GM23338 (cell line): Measurements from ENCODE around the gene SLC9C1. TPM values are rescaled to one million over a fixed set of nuclear protein-coding genes. Genes with fewer than 3 reads are reported as not detected.

Experiments
- ATAC-seq: fragments of 200-7000 bp; cut with Tn5 transposase; 3 replicates; pipeline ENCODE4 v1.9.1; 2020
- DNase-seq: peaks from one replicate; pipeline ENCODE4 v3.0.0-alpha.2; 2015; ENCODE audit warnings: low spot score
- H2AFZ ChIP-seq: fragments of 200-600 bp; sonication (generic); 2 replicates; pipeline ENCODE4 v1.8.0; 2016; ENCODE audit warnings: antibody characterized with exemption, mild to moderate bottlenecking, moderate library complexity
- H3F3A ChIP-seq: fragments of 200-600 bp; sonication (generic); replicated peaks from 2 replicates; pipeline ENCODE4 v1.8.0; 2017; ENCODE audit warnings: antibody characterized with exemption, mixed run types, low read depth
- H3K27ac ChIP-seq: fragments of 200-600 bp; sonication (generic); 2 replicates; pipeline ENCODE4 v1.6.1; 2016; ENCODE audit warnings: low read depth
- H3K27me3 ChIP-seq: fragments of 200-600 bp; sonication (generic); 2 replicates; pipeline ENCODE4 v1.8.0; 2016; ENCODE audit warnings: mild to moderate bottlenecking, mixed run types, moderate library complexity; ENCODE audit not compliant: insufficient read depth
- H3K36me3 ChIP-seq: fragments of 200-600 bp; sonication (generic); 2 replicates; pipeline ENCODE4 v1.8.0; 2016; ENCODE audit warnings: mild to moderate bottlenecking; ENCODE audit not compliant: insufficient read depth
- H3K4me1 ChIP-seq: fragments of 200-600 bp; sonication (generic); 2 replicates; pipeline ENCODE4 v1.8.0; 2016; ENCODE audit warnings: mild to moderate bottlenecking, moderate library complexity; ENCODE audit not compliant: insufficient read depth
- H3K4me2 ChIP-seq: fragments of 200-600 bp; sonication (generic); 2 replicates; pipeline ENCODE4 v1.7.1; 2017; ENCODE audit warnings: mixed run types
- H3K4me3 ChIP-seq: fragments of 200-600 bp; sonication (generic); 2 replicates; pipeline ENCODE4 v1.6.1; 2016; ENCODE audit warnings: mixed run types
- H3K79me2 ChIP-seq: fragments of 200-600 bp; sonication (generic); replicated peaks from 2 replicates; pipeline ENCODE4 v1.8.0; 2017; ENCODE audit warnings: mild to moderate bottlenecking; ENCODE audit not compliant: insufficient read depth
- H3K9me2 ChIP-seq: fragments of 200-600 bp; sonication (generic); 2 replicates; pipeline ENCODE4 v1.8.0; 2017; ENCODE audit not compliant: insufficient read depth
- H4K20me1 ChIP-seq: fragments of 200-600 bp; sonication (generic); replicated peaks from 2 replicates; pipeline ENCODE4 v1.8.0; 2017; ENCODE audit warnings: mild to moderate bottlenecking; ENCODE audit not compliant: insufficient read depth
- H3K27ac Mint-ChIP-seq: 2 replicates; pipeline ENCODE4 v1.8.0; 2020; ENCODE audit warnings: inconsistent platforms, mild to moderate bottlenecking, moderate library complexity, mixed read lengths
- H3K27me3 Mint-ChIP-seq: 3 replicates; pipeline ENCODE4 v1.8.0; 2022; ENCODE audit warnings: low read depth, mild to moderate bottlenecking, moderate library complexity, mixed read lengths, inconsistent platforms; ENCODE audit not compliant: insufficient read depth, poor library complexity
- H3K36me3 Mint-ChIP-seq: 3 replicates; pipeline ENCODE4 v1.8.0; 2021; ENCODE audit warnings: low read depth, mild to moderate bottlenecking, inconsistent platforms, moderate library complexity, mixed read lengths
- H3K4me1 Mint-ChIP-seq: 3 replicates; pipeline ENCODE4 v1.8.0; 2020; ENCODE audit warnings: mild to moderate bottlenecking, inconsistent platforms, mixed read lengths
- H3K4me3 Mint-ChIP-seq: 3 replicates; pipeline ENCODE4 v1.8.0; 2021; ENCODE audit warnings: moderate library complexity, mild to moderate bottlenecking, inconsistent platforms, mixed read lengths
- H3K9me3 Mint-ChIP-seq: 3 replicates; pipeline ENCODE4 v1.8.0; 2020; ENCODE audit warnings: moderate library complexity, mild to moderate bottlenecking, inconsistent platforms, mixed read lengths
- CREB1 ChIP-seq: fragments of 250-450 bp; sonication (Bioruptor Pico); IDR thresholded peaks from 2 replicates; pipeline ENCODE4 v1.5.0; 2020; ENCODE audit warnings: low read depth, mild to moderate bottlenecking, moderate library complexity
- EZH2 ChIP-seq: fragments of 200-600 bp; sonication (generic); IDR thresholded peaks from one replicate; pipeline ENCODE4 v1.8.0; 2017; ENCODE audit warnings: antibody characterized with exemption, mild to moderate bottlenecking, low read depth; ENCODE audit not compliant: unreplicated experiment
- EZH2phosphoT487 ChIP-seq: fragments of 200-600 bp; sonication (generic); IDR thresholded peaks from one replicate; pipeline ENCODE4 v1.8.1; 2018; ENCODE audit warnings: antibody characterized with exemption; ENCODE audit not compliant: unreplicated experiment
- JUNB ChIP-seq: IDR thresholded peaks from one replicate; pipeline ENCODE4 v1.6.1; 2016; ENCODE audit warnings: antibody characterized with exemption; ENCODE audit not compliant: unreplicated experiment
- NANOG ChIP-seq: IDR thresholded peaks from 2 replicates; pipeline ENCODE4 v1.6.1; 2016; ENCODE audit warnings: antibody characterized with exemption, borderline replicate concordance
- POLR2AphosphoS5 ChIP-seq: IDR thresholded peaks from 2 replicates; pipeline ENCODE4 v1.6.1; 2016; ENCODE audit warnings: antibody characterized with exemption, low read depth
- STAT1 ChIP-seq: IDR thresholded peaks from one replicate; pipeline ENCODE4 v1.6.1; 2016; ENCODE audit warnings: antibody characterized with exemption; ENCODE audit not compliant: unreplicated experiment
- ZNF114 ChIP-seq: fragments of 250-450 bp; sonication (Bioruptor Pico); IDR thresholded peaks from 2 replicates; pipeline ENCODE4 v1.5.0; 2020; ENCODE audit warnings: mild to moderate bottlenecking, moderate library complexity
- ZNF331 ChIP-seq: fragments of 250-450 bp; sonication (Bioruptor Pico); IDR thresholded peaks from 2 replicates; pipeline ENCODE4 v1.5.0; 2020; ENCODE audit warnings: low read depth, mild to moderate bottlenecking, moderate library complexity
- polyA plus RNA-seq: library from polyadenylated mRNA; unstranded; fragments of >200 nt; fragmentation: Nextera tagmentation; extraction: Ambion mirVana; gene quantifications from 2 replicates; pipeline ENCODE4 v1.2.1, GENCODE V29; 2016
- total RNA-seq: library from RNA; depleted of rRNA; stranded (reverse); fragments of >200 nt; shearing (Covaris generic); gene quantifications from 2 replicates; pipeline ENCODE4 v1.2.3, GENCODE V29; 2014
- TF ChIP-seq, protein P1 (sequence below): IDR thresholded peaks from 2 replicates; pipeline ENCODE4 v1.6.1; 2016; ENCODE audit warnings: antibody characterized with exemption
- TF ChIP-seq, protein P2 (sequence below): IDR thresholded peaks from one replicate; pipeline ENCODE4 v1.6.1; 2018; ENCODE audit warnings: antibody characterized with exemption; ENCODE audit not compliant: unreplicated experiment
- TF ChIP-seq, protein P3 (sequence below): fragments of 250-450 bp; sonication (Bioruptor Pico); IDR thresholded peaks from 2 replicates; pipeline ENCODE4 v1.5.0; 2020; ENCODE audit warnings: mild to moderate bottlenecking, moderate library complexity
- TF ChIP-seq, protein P4 (sequence below), 2 experiments: fragments of 200-600 bp in 1 of 2; sonication (generic) in 1 of 2; conservative IDR thresholded peaks; 2 replicates each; pipeline versions ENCODE4 v1.5.1 to v1.6.1; 2016 to 2017; ENCODE audit warnings: antibody characterized with exemption in 2 of 2, low read depth in 2 of 2, mild to moderate bottlenecking in 2 of 2, moderate library complexity in 1 of 2

SLC9C1 gene
- total and polyA plus RNA-seq, 2 experiments from 2014 or later, result 0.97 to 1.8 TPM

DNA sequence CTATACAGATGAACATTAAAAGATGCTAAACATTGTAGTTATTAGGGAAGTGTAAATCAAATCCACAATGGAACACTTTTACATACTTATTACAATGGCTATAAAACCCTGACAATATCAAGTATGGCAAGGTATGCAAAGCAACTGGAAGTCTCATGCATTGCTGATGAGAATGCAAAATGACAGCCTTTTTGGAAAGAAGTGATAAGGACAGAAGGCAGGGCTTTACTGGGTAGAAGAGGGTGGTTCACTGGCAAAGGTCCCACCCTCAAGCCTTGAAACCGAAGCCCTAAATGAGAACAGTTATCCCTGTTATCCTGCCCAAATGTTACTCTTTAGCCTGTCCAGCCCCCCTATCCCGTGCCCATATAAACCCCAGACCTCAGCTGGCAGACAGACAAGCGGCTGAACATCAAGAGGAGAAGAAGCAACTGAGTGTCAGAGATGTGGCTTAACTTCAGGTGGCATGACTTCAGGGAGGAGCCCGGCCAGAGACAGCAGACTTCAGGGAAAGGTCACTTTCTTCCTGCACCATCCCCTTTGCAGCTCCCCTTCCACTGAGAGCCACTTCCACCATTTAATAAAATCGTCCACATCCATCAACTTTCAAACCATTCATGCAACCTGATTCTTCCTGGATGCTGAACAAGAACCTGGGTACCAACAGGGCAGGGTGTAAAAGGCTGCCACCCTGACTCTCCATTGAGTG lies 160.2 kb downstream of the SLC9C1 start:
- no peak overlapping the region for H3K4me3 ChIP-seq
- no peak overlapping the region for H3K4me2 ChIP-seq
- no peaks in the 10 kb centered on the region for H3K9me2 ChIP-seq
- no peaks in the 10 kb centered on the region for H3K79me2 ChIP-seq
- Mint-ChIP-seq H3K27me3 (no peaks in the 10 kb centered on the region), H3K4me3 (no peak overlapping the region), H3K4me1 (peaks cover 41% of the 10 kb centered on the region), H3K36me3 (no peaks in the 10 kb centered on the region), H3K9me3 (no peaks in the 10 kb centered on the region), H3K27ac (no peak overlapping the region)
- H3K27me3 ChIP-seq, result no peaks in the 10 kb centered on the region
- H3K27ac ChIP-seq, result no peak overlapping the region
- H2AFZ ChIP-seq, result no peak overlapping the region
- ATAC-seq (no peak), DNase-seq (no peak)
- H4K20me1 ChIP-seq, result no peaks in the 10 kb centered on the region
- no peaks in the 10 kb centered on the region for H3K36me3 ChIP-seq
- H3F3A ChIP-seq, result no peaks in the 10 kb centered on the region
- TF ChIP-seq POLR2AphosphoS5 (no peak), ZNF114 (no peak), ZNF331 (no peak), STAT1 (no peak), EZH2 (no peak), EZH2phosphoT487 (no peak), NANOG (no peak), JUNB (no peak), CREB1 (CRISPR knock-in tag) (no peak)
- TF ChIP-seq, protein P1, sequence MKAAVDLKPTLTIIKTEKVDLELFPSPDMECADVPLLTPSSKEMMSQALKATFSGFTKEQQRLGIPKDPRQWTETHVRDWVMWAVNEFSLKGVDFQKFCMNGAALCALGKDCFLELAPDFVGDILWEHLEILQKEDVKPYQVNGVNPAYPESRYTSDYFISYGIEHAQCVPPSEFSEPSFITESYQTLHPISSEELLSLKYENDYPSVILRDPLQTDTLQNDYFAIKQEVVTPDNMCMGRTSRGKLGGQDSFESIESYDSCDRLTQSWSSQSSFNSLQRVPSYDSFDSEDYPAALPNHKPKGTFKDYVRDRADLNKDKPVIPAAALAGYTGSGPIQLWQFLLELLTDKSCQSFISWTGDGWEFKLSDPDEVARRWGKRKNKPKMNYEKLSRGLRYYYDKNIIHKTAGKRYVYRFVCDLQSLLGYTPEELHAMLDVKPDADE, result no peak
- TF ChIP-seq, protein P2, sequence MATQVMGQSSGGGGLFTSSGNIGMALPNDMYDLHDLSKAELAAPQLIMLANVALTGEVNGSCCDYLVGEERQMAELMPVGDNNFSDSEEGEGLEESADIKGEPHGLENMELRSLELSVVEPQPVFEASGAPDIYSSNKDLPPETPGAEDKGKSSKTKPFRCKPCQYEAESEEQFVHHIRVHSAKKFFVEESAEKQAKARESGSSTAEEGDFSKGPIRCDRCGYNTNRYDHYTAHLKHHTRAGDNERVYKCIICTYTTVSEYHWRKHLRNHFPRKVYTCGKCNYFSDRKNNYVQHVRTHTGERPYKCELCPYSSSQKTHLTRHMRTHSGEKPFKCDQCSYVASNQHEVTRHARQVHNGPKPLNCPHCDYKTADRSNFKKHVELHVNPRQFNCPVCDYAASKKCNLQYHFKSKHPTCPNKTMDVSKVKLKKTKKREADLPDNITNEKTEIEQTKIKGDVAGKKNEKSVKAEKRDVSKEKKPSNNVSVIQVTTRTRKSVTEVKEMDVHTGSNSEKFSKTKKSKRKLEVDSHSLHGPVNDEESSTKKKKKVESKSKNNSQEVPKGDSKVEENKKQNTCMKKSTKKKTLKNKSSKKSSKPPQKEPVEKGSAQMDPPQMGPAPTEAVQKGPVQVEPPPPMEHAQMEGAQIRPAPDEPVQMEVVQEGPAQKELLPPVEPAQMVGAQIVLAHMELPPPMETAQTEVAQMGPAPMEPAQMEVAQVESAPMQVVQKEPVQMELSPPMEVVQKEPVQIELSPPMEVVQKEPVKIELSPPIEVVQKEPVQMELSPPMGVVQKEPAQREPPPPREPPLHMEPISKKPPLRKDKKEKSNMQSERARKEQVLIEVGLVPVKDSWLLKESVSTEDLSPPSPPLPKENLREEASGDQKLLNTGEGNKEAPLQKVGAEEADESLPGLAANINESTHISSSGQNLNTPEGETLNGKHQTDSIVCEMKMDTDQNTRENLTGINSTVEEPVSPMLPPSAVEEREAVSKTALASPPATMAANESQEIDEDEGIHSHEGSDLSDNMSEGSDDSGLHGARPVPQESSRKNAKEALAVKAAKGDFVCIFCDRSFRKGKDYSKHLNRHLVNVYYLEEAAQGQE, result no peak
- TF ChIP-seq, protein P3, sequence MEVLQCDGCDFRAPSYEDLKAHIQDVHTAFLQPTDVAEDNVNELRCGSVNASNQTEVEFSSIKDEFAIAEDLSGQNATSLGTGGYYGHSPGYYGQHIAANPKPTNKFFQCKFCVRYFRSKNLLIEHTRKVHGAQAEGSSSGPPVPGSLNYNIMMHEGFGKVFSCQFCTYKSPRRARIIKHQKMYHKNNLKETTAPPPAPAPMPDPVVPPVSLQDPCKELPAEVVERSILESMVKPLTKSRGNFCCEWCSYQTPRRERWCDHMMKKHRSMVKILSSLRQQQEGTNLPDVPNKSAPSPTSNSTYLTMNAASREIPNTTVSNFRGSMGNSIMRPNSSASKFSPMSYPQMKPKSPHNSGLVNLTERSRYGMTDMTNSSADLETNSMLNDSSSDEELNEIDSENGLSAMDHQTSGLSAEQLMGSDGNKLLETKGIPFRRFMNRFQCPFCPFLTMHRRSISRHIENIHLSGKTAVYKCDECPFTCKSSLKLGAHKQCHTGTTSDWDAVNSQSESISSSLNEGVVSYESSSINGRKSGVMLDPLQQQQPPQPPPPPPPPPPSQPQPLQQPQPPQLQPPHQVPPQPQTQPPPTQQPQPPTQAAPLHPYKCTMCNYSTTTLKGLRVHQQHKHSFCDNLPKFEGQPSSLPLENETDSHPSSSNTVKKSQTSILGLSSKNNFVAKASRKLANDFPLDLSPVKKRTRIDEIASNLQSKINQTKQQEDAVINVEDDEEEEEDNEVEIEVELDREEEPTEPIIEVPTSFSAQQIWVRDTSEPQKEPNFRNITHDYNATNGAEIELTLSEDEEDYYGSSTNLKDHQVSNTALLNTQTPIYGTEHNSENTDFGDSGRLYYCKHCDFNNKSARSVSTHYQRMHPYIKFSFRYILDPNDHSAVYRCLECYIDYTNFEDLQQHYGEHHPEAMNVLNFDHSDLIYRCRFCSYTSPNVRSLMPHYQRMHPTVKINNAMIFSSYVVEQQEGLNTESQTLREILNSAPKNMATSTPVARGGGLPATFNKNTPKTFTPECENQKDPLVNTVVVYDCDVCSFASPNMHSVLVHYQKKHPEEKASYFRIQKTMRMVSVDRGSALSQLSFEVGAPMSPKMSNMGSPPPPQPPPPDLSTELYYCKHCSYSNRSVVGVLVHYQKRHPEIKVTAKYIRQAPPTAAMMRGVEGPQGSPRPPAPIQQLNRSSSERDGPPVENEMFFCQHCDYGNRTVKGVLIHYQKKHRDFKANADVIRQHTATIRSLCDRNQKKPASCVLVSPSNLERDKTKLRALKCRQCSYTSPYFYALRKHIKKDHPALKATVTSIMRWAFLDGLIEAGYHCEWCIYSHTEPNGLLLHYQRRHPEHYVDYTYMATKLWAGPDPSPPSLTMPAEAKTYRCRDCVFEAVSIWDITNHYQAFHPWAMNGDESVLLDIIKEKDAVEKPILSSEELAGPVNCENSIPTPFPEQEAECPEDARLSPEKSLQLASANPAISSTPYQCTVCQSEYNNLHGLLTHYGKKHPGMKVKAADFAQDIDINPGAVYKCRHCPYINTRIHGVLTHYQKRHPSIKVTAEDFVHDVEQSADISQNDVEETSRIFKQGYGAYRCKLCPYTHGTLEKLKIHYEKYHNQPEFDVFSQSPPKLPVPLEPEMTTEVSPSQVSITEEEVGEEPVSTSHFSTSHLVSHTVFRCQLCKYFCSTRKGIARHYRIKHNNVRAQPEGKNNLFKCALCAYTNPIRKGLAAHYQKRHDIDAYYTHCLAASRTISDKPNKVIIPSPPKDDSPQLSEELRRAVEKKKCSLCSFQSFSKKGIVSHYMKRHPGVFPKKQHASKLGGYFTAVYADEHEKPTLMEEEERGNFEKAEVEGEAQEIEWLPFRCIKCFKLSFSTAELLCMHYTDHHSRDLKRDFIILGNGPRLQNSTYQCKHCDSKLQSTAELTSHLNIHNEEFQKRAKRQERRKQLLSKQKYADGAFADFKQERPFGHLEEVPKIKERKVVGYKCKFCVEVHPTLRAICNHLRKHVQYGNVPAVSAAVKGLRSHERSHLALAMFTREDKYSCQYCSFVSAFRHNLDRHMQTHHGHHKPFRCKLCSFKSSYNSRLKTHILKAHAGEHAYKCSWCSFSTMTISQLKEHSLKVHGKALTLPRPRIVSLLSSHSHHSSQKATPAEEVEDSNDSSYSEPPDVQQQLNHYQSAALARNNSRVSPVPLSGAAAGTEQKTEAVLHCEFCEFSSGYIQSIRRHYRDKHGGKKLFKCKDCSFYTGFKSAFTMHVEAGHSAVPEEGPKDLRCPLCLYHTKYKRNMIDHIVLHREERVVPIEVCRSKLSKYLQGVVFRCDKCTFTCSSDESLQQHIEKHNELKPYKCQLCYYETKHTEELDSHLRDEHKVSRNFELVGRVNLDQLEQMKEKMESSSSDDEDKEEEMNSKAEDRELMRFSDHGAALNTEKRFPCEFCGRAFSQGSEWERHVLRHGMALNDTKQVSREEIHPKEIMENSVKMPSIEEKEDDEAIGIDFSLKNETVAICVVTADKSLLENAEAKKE (CRISPR knock-in tag), result no peak
- TF ChIP-seq, protein P4, sequence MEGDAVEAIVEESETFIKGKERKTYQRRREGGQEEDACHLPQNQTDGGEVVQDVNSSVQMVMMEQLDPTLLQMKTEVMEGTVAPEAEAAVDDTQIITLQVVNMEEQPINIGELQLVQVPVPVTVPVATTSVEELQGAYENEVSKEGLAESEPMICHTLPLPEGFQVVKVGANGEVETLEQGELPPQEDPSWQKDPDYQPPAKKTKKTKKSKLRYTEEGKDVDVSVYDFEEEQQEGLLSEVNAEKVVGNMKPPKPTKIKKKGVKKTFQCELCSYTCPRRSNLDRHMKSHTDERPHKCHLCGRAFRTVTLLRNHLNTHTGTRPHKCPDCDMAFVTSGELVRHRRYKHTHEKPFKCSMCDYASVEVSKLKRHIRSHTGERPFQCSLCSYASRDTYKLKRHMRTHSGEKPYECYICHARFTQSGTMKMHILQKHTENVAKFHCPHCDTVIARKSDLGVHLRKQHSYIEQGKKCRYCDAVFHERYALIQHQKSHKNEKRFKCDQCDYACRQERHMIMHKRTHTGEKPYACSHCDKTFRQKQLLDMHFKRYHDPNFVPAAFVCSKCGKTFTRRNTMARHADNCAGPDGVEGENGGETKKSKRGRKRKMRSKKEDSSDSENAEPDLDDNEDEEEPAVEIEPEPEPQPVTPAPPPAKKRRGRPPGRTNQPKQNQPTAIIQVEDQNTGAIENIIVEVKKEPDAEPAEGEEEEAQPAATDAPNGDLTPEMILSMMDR (conservative IDR thresholded peaks at IDR 0.05; ENCODE audit: low read depth in 2 of 2), result no peak
- H3K4me1 ChIP-seq, result peaks cover 20% of the 10 kb centered on the region
